HepG2 (cell line): ENCODE results near the gene CFAP61. TPM values are rescaled to one million over a fixed set of nuclear protein-coding genes. Genes with fewer than 3 reads are reported as not detected.
A peak's percentile ranks its signal among the peaks of the same experiment; 100 is the strongest.

ENCODE experiments used
- AHR ChIP-seq: IDR thresholded peaks from 2 replicates; pipeline ENCODE4 v1.6.1; 2018; ENCODE audit warnings: missing genetic modification reagents, missing compliant biosample characterization
- CEBPG ChIP-seq: IDR thresholded peaks from 2 replicates; pipeline ENCODE4 v1.6.1; 2016
- ETV5 ChIP-seq: IDR thresholded peaks from 2 replicates; pipeline ENCODE4 v1.6.1; 2018; ENCODE audit warnings: missing biosample characterization, missing genetic modification reagents, inconsistent platforms, borderline replicate concordance
- ISL2 ChIP-seq: sonication (generic); formaldehyde crosslinking; IDR thresholded peaks from 2 replicates; pipeline ENCODE4 v1.5.0; 2020; ENCODE audit warnings: missing genetic modification reagents
- MXD3 ChIP-seq: IDR thresholded peaks from 2 replicates; pipeline ENCODE4 v1.6.1; 2016; ENCODE audit warnings: mild to moderate bottlenecking, missing biosample characterization, missing genetic modification reagents
- NFE2 ChIP-seq: sonication (generic); formaldehyde crosslinking; IDR thresholded peaks from 2 replicates; pipeline ENCODE4 v1.4.0; 2020; ENCODE audit warnings: missing genetic modification reagents
- PHF20 ChIP-seq: sonication (generic); formaldehyde crosslinking; IDR thresholded peaks from 2 replicates; pipeline ENCODE4 v1.5.0; 2020; ENCODE audit warnings: mild to moderate bottlenecking, missing genetic modification reagents
- PRPF4 ChIP-seq: fragments of 200-400 bp; formaldehyde crosslinking; IDR thresholded peaks from 2 replicates; pipeline ENCODE4 v1.6.1; 2016; ENCODE audit warnings: low read length, low read depth; ENCODE audit not compliant: poor library complexity, severe bottlenecking
- REPIN1 ChIP-seq: sonication (generic); formaldehyde crosslinking; IDR thresholded peaks from 2 replicates; pipeline ENCODE4 v1.8.0; 2022; ENCODE audit warnings: missing genetic modification reagents, low read depth, mild to moderate bottlenecking, borderline replicate concordance
- SIX1 ChIP-seq: sonication (generic); formaldehyde crosslinking; IDR thresholded peaks from 2 replicates; pipeline ENCODE4 v1.4.0; 2020; ENCODE audit warnings: missing genetic modification reagents, borderline replicate concordance
- SKIL ChIP-seq: sonication (generic); formaldehyde crosslinking; IDR thresholded peaks from 2 replicates; pipeline ENCODE4 v1.8.0; 2022; ENCODE audit warnings: missing genetic modification reagents, mild to moderate bottlenecking, moderate library complexity, borderline replicate concordance
- SMAD1 ChIP-seq: sonication (generic); formaldehyde crosslinking; IDR thresholded peaks from 2 replicates; pipeline ENCODE4 v1.4.0; 2020; ENCODE audit warnings: missing genetic modification reagents, low read depth, mild to moderate bottlenecking, borderline replicate concordance
- TOPORS ChIP-seq: sonication (generic); formaldehyde crosslinking; IDR thresholded peaks from 2 replicates; pipeline ENCODE4 v1.8.0; 2023; ENCODE audit warnings: mild to moderate bottlenecking, missing genetic modification reagents
- ZFP36 ChIP-seq: fragments of 150-350 bp; IDR thresholded peaks from 2 replicates; pipeline ENCODE4 v1.6.1; 2018; ENCODE audit warnings: borderline replicate concordance, low read length, low read depth; ENCODE audit not compliant: partially characterized antibody
- ZNF280B ChIP-seq: sonication (generic); formaldehyde crosslinking; IDR thresholded peaks from 2 replicates; pipeline ENCODE4 v1.5.0; 2020; ENCODE audit warnings: missing genetic modification reagents, mild to moderate bottlenecking, borderline replicate concordance
- ZNF3 ChIP-seq: IDR thresholded peaks from 2 replicates; pipeline ENCODE4 v1.7.0; 2017; ENCODE audit warnings: inconsistent platforms
- ZNF33A ChIP-seq: sonication (generic); formaldehyde crosslinking; IDR thresholded peaks from 2 replicates; pipeline ENCODE4 v1.5.1; 2020; ENCODE audit warnings: missing genetic modification reagents, mild to moderate bottlenecking, moderate library complexity, borderline replicate concordance
- ZNF33B ChIP-seq: sonication (generic); formaldehyde crosslinking; IDR thresholded peaks from 2 replicates; pipeline ENCODE4 v1.5.1; 2020; ENCODE audit warnings: mild to moderate bottlenecking, missing genetic modification reagents
- ZNF367 ChIP-seq: sonication (generic); formaldehyde crosslinking; IDR thresholded peaks from 2 replicates; pipeline ENCODE4 v1.4.0; 2020; ENCODE audit warnings: missing genetic modification reagents, borderline replicate concordance
- ZNF570 ChIP-seq: sonication (generic); formaldehyde crosslinking; IDR thresholded peaks from 2 replicates; pipeline ENCODE4 v1.4.0; 2020; ENCODE audit warnings: mild to moderate bottlenecking, missing genetic modification reagents, borderline replicate concordance
- ZNF7 ChIP-seq: IDR thresholded peaks from 2 replicates; pipeline ENCODE4 v1.6.1; 2016; ENCODE audit warnings: missing biosample characterization, missing genetic modification reagents
- ZNF713 ChIP-seq: sonication (generic); formaldehyde crosslinking; IDR thresholded peaks from 2 replicates; pipeline ENCODE4 v1.4.0; 2020; ENCODE audit warnings: mild to moderate bottlenecking, missing genetic modification reagents
- ZNF770 ChIP-seq: sonication (generic); formaldehyde crosslinking; IDR thresholded peaks from 2 replicates; pipeline ENCODE4 v1.5.0; 2020; ENCODE audit warnings: mild to moderate bottlenecking, missing genetic modification reagents
- polyA plus RNA-seq, 8 experiments: library from polyadenylated mRNA; depleted of rRNA in 3 of 8; stranded (reverse) in 7 of 8; unstranded in 1 of 8; fragments of >200 nt; fragmentation: Illumina TruSeq in 4 of 8; extraction: Trizol in 4 of 8; gene quantifications; 2 replicates each; pipeline versions ENCODE4 v1.2.1 to v1.2.3, GENCODE V29; 2011 to 2016; ENCODE audit warnings: low read depth in 4 of 8, missing spikeins in 1 of 8, mixed read lengths in 1 of 8; ENCODE audit not compliant: insufficient read depth in 1 of 8
- total RNA-seq, 5 experiments: library from RNA; depleted of rRNA; stranded (reverse); fragments of >200 nt; fragmentation: Illumina TruSeq; extraction: Trizol; gene quantifications; 2 replicates each; pipeline ENCODE4 v1.2.3, GENCODE V29; 2016; ENCODE audit warnings: low read depth in 1 of 5

CFAP61 gene
- total and polyA plus RNA-seq, 2 of the 13 experiments (the other 11 are each of a cell fraction or from before 2014, with no cell fraction given): 0.27 TPM; not detected in 1

GRCh38 chr20:20017001-20017843, 35.1 kb upstream of the CFAP61 start, which contains the start of gene NAA20 (continued):
- TF ChIP-seq ZNF770 (CRISPR knock-in tag) (peak; percentile 92), PHF20 (CRISPR knock-in tag) (peak; percentile 97), REPIN1 (CRISPR knock-in tag) (peak; percentile 96), ZNF570 (CRISPR knock-in tag) (peak; percentile 79; the same call in 1 of the 2 replicates), SMAD1 (CRISPR knock-in tag) (peak; percentile 94; the same call in 1 of the 2 replicates), MXD3 (peak; percentile 97), ZNF3 (CRISPR knock-in tag) (peak; percentile 28; the same call in 1 of the 2 replicates), ZNF7 (CRISPR knock-in tag) (no peak), ZNF713 (peak; percentile 89; the same call in 1 of the 2 replicates), TOPORS (peak; percentile 98), CEBPG (CRISPR knock-in tag) (peak; percentile 30; the same call in 1 of the 2 replicates), ZFP36 (peak; percentile 23), ZNF367 (CRISPR knock-in tag) (peak; percentile 41; the same call in 1 of the 2 replicates), ZNF33B (CRISPR knock-in tag) (peak; percentile 77; the same call in 1 of the 2 replicates), ETV5 (CRISPR knock-in tag) (peak; percentile 89), SKIL (CRISPR knock-in tag) (peak; percentile 89), ISL2 (CRISPR knock-in tag) (peak; percentile 85; the same call in 1 of the 2 replicates), ZNF280B (CRISPR knock-in tag) (peak; percentile 98; the same call in 1 of the 2 replicates), SIX1 (CRISPR knock-in tag) (peak; percentile 54; the same call in 1 of the 2 replicates), AHR (CRISPR knock-in tag) (peak; percentile 88), ZNF33A (CRISPR knock-in tag) (peak; percentile 94), PRPF4 (no peak), NFE2 (CRISPR knock-in tag) (no peak; the same call in 1 of the 2 replicates)
